Activated CD8-positive, alpha-beta memory T cell treated with anti-CD3 and anti-CD28 coated beads, Interleukin-2, amount 50 U/mL, for 1 hour (primary cell): ENCODE data around the gene LPAR1.

ENCODE experiments used
- DNase-seq: peaks from one replicate; pipeline ENCODE4 v3.0.0-alpha.2; 2020; ENCODE audit errors: extremely low read depth

LPAR1 gene

DNA sequence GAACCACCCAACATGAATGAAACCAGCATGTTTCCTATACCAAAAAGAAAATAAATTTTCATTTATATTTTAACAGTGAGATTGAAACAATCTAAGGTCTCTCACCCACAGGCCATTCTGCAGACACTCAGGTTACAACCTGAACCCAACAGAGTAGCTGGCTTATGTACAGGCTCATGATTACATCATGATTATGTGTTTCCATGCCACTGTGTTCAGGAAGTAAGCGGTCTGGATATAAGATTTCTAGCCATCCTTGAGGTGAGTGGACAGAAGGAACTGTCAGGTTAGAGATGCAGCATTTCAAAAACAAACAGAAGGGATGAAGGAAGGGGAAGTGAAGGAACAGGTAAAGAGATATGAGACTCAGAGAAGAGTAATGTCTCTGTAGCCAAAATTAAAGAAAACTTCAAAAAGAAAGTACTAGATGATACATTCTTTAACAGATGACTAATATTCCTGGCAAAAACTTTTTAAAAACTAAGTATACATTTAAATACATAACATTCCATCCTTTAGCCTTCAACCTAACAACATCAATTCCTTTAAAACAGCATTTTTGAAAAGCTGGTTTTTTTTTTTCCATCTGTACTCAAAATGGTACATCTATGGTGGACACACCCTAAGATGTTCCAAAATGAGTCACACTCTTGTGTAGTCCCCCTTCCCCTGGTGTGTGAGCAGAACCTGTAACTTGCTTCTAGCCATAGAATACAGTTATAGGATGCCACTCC lies 119.8 kb downstream of the LPAR1 start:
- DNase-seq, result no peak

- no peak for DNase-seq
Measured at GRCh38 chr9:110916403-110916802, 121.9 kb downstream of the LPAR1 start.

DNA sequence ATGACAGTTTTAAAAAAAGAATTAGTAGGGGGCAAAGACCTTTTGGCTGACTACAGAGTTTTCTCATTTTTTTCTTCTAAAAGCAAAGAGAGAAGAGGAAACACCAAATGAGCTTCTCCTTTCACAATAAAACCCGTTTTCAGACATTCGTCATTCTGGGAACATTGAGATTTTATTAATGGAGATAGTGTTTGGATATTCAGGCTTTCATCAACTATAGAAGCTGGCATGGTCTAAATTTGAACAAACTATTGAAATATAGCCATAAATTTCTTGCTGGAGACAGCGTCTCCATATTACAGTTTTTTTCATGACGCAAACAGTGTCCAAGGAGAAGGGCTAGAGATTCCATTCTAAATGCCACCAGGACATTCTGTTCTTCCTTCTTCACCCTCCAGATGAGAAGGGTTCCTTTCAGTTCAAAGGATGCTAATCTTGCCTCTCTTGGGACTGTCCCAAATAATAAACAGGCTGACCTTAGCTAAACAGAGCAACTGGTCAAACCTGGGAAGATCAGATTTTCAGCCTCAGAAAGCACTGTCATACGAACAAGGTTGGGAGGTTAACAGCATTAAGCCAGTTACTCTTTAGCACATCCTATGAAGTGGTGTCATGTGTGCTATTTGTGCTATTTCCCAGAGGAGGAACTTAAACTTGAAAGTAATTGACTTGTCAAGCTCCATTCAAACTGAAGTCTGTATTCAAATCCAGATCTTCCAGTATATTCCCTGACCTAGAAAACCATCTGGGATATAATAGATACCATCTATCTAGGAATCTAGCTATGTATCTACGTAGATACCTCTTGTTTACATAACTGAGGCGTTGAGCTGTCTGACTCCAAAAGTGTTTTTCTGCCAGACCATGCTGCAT lies 125.6 kb downstream of the LPAR1 start:
- no peak for DNase-seq

DNA sequence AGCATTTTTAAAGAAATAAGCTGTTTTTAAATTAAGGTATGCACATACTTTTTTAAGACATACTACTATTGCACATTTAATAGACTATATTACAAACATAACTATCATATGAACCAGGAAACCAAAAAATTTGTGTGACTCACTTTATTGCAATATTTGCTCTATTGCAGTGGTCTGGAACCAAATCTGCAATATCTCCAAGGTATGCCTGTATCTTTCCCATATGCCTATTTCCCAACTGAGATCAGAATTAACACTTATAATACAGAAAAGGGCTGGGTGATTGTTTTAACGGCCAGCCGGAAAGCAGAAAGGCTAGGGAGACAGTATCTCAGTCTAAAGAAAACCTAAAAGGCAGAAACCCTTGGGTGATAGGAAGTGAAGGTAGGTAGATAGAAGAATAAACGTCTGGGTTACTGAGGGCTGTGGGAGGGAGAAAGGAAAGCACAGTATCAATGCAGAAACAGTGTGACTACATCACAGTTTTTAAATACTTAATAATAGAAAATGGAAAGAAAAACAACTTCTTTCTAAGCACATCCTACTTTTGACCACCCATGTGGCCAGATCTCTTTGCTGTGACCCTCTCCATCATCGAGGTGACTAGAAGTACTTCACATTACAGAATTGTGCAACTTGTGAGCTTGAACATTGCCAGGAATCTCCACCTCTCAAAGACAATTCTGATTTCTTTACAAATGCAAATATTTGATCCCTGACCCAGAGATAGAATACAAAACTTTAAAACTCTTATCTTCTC lies 126.4 kb downstream of the LPAR1 start:
- DNase-seq, result no peak

GRCh38 chr9:110908894-110909293 lies 129.4 kb downstream of the LPAR1 start:
- no peak for DNase-seq

- no peak for DNase-seq
Measured at GRCh38 chr9:110900917-110901316, 137.4 kb downstream of the LPAR1 start.

DNA sequence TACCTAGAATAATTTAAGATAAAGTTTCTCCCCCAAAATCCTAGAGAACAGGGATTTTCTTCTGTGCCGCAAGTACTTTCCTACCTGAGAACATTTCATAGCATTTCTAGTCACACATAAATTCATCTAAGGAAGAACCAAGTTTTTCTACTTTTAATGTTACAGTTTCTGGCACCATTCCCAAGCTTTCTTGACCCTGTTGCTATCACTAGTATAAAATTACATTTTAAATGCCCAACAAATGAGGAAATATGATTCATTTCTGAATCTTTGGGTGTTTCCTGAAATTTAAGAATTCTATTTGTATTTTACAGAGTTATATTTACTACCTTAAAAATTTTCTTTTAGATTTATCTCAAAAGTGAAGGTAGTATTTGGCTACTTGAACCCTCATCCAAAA lies 137.8 kb downstream of the LPAR1 start:
- no peak for DNase-seq

GRCh38 chr9:110898866-110899265 lies 139.4 kb downstream of the LPAR1 start:
- no peak for DNase-seq

- no peak for DNase-seq
Measured at GRCh38 chr9:110898358-110898757, 139.9 kb downstream of the LPAR1 start.

- DNase-seq, result no peak
Measured at GRCh38 chr9:110897943-110898342, 140.3 kb downstream of the LPAR1 start.

DNA sequence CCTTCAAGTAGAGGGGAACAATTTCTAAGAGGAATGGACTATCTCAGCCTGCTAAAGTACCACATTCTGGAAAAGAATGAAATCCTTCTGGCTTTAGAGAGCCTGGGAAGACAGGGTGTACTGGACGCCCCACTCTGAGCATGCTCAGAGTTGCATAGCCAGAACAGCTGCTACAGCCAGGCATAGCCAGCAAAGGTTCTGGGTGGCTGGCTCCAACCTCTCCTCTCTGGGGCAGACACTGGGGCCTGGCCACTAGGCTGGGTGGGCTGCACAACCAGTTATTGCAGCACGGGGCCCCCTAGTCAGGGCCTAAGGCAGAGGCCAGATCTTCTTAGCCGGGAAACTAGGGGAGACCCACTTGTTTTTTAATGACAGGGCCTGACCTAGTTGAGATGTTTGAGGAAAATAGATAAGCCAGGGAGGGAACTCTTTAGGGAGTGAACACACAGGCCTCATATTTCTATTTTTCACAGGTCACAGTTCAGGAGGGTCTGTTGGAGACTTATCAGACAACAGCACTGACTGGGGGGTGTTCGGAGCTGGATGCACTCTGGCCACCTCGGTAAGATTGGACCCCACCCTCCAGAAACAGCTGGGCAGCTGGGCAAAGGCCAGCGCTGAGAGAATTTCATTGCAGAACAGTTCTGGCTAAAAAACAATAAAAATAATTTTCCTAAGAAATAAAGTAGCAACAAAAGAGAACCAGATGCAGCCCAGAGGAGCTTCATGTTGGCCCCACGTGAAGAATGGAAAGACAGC lies 142.9 kb downstream of the LPAR1 start:
- no peak for DNase-seq

DNA sequence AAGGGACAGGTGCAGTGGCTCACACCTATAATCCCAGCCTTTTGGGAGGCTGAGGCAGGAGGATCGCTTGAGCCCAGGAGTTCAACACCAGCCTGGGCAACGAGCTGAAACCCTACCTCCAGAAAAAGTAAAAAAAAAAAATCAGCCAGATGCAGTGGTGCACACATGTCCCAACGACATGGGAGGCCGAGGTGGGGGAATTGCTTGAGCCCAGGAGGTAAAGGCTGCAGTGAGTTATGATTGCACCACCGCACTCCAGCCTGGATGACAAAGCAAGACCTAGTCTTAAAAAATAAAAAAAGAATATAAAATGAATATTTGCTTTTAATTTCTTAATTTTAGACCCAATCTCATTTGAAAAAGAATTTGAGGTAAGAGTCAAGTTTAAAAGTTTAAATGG lies 143.5 kb downstream of the LPAR1 start:
- no peak for DNase-seq

DNA sequence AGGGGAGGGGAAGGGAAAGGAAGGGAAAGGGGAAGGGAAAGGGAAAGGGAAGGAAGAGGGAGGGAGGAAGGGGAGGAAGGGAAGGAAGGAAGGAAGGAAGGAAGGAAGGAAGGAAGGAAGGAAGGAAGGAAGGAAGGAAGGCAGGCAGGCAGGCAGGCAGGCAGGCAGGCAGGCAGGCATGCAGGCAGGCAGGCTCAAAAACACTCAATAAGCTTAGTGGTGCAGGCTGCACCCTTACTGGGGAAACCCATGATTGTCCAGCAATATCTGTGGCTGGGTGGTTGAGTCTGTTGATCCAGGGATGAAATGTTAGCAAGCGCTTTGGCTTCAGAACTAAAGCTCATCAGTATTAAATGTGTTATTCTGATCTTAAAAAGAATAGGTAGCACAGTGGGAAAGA lies 145.6 kb downstream of the LPAR1 start:
- no peak for DNase-seq

GRCh38 chr9:110891760-110892159 lies 146.5 kb downstream of the LPAR1 start:
- DNase-seq, result no peak

DNA sequence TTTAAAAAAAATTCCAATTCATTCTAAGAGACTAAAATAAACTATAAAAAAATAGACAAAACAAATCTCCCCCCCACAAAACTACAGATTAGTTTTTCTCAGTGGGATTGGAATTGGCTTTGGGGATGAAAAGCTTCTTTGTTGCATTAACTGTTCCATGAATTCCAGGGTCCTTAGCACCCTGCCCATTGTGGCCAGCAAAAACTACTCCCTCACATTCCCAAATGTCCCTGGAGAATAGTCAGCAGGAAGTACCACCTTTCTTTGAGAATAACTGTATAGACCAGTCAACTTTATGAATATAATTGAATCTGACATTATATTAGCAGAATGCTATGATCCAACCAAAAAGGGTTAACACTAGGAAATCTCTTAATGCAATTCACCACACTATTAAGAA lies 147.9 kb downstream of the LPAR1 start:
- no peak for DNase-seq

DNA sequence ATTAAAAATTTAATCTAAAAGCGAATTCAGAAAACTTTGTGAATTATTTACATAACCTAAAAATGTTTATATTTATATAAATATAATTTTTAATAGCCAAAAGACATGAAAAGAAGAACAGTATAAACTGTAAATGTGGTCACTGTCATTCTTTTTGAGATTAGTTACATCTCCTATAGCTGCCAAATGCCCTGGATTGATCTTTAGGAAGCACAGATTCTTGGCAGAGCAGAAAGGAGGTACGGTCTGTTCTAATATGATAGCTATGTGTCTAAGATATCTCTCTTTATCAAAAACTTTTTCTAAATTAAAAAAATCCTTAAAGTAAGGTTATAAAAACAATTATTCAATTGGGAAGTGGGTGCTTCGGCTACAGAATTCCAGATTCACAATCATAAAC lies 151.0 kb downstream of the LPAR1 start:
- no peak for DNase-seq

DNA sequence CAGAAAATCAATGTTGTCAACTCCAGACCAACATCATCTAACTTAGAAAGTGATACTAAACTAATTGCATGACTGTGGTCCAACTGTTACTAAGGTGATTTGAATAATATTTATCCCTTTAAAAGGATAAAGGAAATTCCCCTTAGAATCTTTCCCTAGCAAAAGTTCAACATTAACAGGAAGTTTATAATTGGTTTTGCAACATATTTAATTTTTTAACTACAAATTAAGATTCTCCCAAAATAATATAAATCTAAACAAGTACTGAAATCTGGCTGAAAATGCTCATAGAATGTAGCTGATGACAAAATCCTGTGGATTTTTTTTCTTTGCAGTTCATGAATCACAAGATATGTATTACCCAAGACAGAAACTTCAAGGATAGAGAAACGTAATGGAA lies 151.4 kb downstream of the LPAR1 start:
- DNase-seq, result no peak

DNA sequence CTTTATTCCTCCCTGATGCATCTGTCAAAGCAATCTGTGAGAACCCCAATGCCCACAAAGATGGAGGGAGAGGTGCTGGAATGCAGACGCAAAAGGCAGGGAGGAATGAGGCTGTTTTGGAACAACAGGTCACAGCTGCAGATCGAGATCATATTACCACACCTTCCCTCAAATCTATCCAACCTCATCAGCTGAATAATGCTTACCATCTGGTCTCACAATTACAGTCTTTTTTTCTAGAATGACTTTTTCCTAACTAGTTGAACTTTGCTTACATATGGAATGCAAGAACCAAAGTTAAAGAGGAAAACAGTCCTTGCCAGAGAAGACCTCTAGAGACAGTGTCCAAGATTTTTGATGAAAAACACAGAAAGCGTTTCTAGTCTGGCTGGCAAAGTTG lies 158.1 kb downstream of the LPAR1 start:
- no peak for DNase-seq

DNA sequence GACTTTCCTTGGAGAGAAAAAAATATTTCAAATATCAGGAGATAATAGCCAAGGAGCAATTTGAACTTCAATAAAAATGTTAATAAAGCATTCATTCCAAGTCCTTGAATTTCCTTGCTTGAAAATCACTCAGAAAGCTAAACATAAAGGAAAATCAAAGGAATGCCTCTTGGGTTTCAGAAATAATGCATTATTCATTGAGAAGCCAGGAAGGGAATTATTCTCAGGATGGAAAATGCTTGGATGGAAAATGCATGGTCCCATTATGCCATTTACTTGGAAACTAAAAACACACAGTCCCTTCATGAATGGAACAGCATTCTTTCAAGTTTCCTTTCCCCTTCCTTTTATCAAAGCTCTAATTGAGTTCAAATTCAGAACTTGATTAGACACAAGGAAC lies 160.9 kb downstream of the LPAR1 start:
- DNase-seq, result no peak

DNA sequence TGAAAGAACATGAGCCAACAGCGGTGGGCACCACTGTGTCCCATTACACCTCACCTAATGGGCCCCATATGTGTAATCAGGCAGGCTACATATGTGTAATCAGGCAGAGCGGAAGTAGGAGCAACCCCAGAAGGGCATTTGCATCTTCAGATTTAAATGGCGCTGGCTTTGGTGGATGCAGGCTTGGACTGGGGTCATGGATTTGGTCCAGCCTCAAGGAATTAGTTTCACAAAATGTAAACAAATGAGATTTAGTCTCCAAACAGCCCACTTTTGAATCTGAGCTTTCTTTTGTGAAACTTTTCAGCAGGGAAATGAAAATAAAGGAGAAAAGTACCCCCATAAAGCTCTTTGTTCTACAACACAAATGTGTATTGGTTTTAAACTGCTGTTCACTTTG lies 161.3 kb downstream of the LPAR1 start:
- no peak for DNase-seq

- DNase-seq, result no peak
Measured at GRCh38 chr9:110874963-110875674, 163.2 kb downstream of the LPAR1 start.
